Nucleus accumbens (tissue), 56 donors: ENCODE measurements around the gene TIAM1.

ENCODE experiments used
- DNase-seq, 56 donors: peaks; one replicate each; lab custom pipeline; 2025; lab: John Stamatoyannopoulos, UW

The TIAM1 gene

DNA sequence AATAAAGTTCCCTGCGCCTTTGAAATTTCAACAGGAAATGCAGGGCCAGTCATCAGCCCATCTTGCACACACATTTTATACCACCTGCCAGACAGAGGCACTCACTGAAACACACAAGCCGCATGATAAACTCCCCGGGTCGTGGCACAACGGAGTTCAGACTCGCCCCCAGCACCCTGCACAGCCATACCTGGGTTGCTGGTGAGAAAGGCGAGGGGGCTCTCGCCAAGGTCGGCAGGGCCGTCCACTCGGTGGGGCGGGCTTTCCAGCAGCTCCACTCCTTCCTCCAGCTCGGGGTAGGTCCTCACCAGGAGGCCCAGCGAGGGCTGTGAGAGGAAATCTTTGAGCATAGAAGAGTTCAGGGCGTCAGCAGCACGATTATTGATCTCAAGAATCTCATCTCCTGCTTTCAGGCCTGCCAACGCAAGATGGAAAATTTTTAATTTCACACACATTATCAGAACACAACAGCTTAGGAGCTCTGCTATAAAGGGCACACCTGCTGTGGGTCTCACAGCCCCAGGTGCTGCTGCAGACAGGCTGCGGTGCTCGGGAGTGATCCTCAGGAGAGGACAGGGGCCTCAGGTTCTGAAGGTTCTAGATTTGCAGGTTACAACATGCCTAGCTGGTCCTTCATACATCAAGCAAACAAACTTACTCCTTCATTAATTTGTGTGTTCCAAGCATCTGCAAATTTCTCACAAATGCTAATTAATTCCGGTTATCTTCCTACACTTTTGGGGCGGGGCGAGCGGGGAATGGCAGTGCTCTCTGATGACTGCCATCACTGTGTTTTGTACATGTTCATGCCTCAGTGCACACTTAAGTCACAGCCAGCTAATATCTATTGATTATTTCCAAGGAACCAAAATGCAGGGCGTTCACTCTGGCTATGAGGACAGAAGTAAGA, 161.6 kb downstream of the TIAM1 start:
- DNase-seq, result peak in 6 of 56 donors; percentile 7 to 40 (median 14)

DNA sequence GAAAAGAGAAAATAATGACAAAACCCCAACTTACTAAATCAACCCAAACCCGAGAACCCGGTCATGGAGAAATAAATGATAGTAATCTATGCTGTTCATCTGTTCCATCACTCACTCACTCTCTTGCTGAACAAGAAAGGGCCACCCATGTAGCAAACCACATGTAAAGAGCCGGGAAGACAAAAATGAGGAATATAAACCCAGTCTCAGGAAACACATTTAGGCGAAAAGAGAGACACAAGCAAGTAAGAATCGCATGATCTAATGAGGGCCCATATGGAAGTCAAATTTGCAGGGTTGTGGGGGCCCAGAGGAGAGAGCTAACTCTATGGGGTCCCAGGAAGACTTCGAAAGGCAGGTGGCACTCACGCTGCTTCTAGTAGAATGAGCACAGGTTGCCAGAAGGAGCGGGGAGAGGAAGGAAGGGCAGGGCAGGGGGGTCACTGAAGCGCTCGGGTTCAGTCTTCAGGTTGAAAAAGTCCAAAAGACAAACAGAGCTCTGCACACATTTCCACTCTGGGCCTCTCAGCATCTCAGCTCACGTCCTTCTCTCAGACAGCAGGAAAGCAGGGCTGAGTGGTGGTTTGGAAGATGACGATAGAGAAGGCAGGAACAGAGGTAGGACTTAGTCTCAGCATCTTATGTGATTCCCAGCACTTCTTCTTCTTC, 162.8 kb downstream of the TIAM1 start:
- no peak for DNase-seq

DNA sequence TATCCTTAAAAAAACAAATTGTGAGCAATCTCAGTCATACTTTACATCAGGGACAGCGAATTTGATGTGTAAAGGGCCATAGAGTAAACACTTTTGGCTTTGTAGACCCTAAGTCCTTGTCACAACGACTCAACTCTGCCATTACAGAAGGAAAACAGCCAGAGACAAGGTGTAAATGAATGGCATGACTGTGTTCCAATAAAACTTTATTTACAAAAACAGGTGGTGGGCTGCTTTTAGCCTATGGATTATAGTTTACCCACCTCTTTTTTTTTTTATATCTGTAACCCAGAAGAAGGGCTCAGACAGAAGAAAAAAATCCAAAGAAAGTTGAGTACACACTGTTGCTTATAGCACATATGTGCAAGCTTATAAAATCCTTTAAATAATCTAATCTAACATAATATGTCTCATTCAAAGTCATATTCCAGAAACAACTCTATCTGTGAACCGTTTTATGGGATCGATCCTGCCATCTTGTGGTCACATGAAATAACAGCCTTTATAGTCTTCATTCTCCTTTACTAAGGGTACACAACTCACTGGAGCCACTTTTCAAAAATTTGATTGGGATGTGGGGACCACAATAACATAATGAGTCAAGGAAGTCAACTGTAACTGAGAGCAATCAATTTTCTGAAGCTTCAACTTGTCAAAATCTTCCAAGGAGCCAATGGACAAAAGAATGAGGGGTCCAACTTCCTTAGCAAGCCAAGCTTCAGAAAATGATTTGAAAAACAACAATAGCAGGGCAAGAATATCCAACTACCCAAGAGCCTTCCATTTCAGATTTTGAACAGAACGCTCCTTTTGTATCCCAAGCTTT, 163.6 kb downstream of the TIAM1 start:
- peak in 4 of 56 donors; percentile 11 to 43 (median 23) for DNase-seq

DNA sequence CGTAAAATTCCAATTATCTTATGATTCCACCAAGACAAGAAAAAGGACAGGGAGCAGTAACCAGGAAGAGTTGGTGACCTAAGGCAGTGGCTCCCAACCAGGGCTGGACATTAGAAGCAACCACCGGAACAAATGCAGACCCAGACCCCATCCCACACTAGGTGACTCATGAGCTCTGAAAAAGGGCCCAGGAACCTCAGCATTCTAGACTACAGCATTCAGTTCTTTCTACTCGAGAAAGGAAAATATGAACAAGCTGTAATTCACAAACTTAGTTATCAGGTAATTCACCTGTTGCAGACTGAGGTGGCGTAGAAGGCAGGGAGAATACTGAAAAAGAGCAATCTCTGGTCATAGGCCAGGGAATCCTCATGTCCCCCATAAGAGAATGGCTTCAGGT, 167.3 kb downstream of the TIAM1 start:
- no peak for DNase-seq

DNA sequence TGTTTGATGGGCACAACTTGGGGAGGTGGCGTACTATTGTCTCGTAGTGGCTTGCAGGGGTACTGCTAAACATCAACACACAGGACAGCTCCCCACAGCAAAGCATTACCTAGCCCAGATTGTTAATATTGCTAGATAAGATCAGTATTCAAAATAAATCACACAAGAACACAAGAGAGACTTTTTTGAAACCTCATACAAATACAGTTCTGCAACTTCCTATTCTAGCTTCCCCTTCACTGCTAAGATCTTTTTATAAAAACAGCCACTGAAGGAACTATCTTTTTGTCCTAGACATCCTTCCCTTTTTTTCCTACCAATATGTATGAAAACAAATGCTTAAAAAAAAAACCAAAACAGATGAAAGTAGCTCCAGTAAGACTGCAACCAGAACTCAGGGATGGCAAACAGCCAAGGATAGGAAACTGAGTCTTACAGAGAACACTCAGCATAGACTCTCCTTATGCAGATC, 167.9 kb downstream of the TIAM1 start:
- DNase-seq, result no peak

DNA sequence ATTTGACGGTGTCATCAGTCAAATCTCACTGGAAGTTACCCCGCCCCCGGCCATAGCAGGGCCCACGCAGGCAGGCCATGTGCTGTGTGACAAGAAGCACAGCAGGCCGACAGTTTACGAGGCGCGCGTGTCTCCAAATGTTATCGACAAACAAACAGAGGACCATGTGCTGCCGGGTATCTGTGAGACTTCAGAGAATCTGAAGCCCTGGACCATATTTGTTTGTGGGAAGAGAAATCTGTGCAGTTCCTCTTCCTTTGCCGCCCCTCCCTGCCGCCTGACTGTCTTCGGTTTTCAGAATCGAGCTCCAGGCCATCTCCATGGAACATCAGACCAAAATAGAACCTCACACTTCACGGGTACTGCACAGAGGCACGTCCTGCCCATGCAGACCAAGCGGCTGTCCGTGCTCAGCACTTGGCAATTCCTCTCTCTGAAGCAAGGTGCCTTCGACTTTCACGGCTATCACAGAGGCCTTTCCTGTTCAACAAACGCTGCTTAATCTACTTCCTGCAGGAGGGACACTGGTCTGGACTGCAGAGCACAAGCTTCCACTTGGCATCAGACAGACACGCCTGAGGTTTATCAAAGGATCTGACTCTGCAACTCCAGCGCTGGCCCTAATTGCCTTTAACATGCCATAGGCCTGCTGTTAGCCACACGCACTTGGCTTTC, 170.0 kb downstream of the TIAM1 start:
- DNase-seq, result peak in 24 of 56 donors; percentile 11 to 61 (median 40)

DNA sequence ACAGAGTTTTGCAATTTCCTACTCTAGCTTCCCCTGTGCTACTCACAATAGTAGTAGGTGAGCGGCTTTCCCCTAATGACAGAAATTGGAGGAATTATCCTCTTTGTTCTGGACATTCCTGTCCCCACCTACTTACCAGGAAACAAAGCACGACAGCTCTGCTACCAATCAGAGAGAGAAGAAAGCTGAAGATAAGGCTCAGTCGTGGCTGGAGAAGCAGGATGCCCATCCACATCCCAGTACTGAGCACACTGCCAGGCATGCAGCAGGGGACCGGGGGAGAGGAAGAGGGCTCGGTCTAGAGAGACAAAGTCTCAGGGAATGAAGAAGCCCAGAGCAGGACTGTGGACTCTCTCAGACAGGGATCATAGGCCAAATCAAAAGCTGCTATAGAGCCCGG, 171.7 kb downstream of the TIAM1 start:
- no peak for DNase-seq

- no peak for DNase-seq
Observed at GRCh38 chr21:31164713-31165694, 179.1 kb downstream of the TIAM1 start.

GRCh38 chr21:31162827-31163226, 181.2 kb downstream of the TIAM1 start:
- DNase-seq, result no peak

DNA sequence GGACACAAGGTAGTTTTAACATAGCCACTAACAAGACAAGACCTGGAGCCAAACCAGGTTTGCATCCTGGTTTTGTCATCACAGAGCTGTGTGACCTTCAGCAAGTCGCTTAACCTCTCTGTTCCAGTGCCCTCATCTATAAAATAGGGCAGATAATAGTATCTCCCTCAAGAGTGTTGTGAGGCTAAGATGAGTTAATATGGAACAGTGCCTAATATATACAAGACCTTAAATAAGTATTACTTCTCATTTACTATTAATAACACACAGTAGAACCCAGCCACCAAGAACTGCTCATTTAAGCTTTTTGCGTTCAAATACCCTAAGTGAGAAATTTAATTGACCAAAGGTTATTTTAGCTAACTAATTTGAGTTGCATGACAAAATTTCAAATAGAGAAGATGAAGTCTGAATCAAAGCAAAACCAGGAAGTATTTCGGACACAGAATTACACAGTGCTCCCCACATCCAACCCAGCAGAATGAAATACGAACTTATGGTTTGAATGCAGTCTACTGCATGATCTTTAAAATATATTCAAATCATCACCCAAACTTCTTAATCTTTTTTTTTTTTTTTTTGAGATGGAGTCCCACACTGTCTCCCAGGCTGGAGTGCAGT, 181.9 kb downstream of the TIAM1 start:
- DNase-seq, result no peak

DNA sequence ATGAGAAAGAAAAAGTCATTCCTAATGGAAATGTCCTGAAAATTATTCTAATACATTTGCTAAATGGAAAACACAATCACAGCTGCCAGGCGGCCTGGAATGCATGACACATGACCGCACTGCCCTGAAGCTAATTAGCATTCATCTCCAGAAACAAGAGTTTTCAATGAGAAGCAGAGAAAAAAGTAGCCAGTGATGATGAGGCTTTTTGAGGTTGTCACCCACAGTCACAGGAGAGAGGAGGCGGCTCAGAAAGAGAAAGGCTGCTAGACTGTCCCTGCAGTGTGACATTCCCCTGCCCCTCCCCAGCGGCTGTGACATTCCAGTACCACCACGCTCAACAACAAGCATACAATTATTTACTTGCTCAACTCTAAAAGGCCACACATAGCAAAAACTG, 182.9 kb downstream of the TIAM1 start:
- DNase-seq, result peak in 48 of 56 donors; percentile 10 to 85 (median 50)

- peak in 1 of 56 donors; percentile 15 for DNase-seq
Observed at GRCh38 chr21:31159808-31160207, 184.3 kb downstream of the TIAM1 start.

DNA sequence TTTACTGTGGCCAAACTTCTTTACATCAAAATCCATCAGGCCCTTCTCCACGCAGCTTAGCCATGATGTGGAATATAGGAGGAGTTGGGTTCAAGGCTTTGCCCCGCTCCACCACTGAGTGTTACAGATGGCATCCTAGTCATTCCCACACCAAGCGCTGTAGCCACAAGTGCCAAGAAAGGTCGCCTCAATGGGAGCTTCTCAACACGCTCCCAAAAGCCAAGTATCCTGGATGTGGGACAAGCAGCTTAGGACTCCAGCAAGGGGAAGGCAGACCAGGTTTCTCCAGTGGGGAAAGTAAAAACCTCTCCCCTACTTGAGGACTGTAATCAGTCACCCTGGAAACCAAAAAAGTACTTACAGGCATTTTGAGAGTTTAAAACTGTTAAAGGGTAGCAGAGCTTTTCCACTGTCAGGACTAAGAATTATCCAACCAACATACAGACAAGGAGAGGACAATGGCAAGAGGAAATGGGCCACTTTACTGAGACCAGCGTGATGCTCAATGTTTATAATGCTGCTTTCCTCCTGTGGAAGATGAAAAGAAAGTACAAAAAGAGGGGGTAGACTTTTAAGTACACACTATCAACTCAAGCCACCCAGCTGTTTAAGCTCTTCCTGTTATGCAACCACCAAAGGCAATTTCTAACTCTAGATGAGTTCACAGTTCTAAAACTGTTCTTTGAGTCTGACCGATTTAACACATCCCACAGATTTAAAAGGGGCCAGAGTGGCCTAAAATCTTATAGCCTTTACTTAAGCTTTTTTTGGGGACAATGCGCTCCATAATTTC, 185.1 kb downstream of the TIAM1 start:
- DNase-seq, result peak in 2 of 56 donors; percentile 10 to 48

DNA sequence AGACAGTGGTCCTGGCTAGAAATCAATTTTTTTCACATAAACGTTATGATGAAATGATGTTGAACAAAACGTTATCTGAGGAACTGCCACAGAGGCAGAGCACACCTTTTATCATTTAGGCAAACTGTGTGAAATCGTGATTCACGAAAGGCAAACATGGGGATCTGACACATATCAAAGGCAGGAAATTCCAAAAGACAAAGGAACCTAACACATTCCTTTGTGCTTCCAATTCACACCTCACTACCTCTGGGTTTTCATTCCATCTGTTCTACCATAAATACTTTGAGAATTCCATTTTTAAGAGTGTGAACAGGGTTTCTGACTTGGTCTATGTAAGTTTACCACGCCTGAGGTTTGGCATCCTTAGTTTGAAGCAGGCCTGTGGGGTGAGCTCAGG, 186.3 kb downstream of the TIAM1 start:
- DNase-seq, result no peak

- DNase-seq, result no peak
Observed at GRCh38 chr21:31156662-31157061, 187.4 kb downstream of the TIAM1 start.

GRCh38 chr21:31156169-31156568, 187.9 kb downstream of the TIAM1 start:
- no peak for DNase-seq

DNA sequence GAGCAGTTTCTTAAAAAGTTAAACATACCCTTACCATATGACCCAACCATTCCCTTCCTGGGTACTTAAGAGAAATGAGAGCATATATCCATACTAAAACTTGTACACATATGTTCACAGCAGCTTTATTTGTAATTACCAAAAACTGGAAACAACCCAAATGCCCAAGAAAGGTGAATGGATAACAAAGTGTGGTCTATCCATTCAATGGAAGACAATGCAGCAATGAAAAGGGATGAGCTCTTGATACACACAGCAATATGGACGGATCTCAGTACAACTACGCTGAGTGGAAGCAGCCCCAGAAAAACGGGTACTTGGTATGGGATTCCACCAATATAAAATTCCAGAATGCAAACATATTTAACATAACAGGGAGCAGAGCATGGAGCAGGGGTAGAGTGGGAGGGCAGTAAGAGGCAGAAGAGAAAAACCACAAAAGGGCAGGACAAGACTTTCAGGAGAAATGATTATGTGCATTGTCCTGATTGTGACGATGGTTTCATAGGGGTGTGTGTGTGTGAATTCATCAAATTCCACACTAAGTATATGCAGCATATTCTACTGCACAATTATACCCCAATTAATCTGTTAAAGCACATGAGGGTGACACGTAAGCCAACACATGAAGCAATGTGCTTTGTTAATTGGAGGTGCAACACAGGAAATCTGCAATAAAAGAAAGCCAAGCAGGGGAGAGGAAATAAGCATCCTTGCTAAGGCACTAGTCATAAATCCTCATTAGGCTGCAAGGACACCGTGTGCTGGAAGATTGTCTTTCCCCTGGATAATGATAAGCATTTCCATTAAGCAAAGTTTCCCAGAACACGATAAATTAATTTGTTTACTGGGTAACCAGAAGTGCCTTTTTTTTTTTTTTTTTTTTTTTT, 192.7 kb downstream of the TIAM1 start:
- no peak for DNase-seq
